Measurements from ENCODE around the gene IRAK1.
A peak's percentile ranks its signal among the peaks of the same experiment; 100 is the strongest.

IRAK1 gene

DNA sequence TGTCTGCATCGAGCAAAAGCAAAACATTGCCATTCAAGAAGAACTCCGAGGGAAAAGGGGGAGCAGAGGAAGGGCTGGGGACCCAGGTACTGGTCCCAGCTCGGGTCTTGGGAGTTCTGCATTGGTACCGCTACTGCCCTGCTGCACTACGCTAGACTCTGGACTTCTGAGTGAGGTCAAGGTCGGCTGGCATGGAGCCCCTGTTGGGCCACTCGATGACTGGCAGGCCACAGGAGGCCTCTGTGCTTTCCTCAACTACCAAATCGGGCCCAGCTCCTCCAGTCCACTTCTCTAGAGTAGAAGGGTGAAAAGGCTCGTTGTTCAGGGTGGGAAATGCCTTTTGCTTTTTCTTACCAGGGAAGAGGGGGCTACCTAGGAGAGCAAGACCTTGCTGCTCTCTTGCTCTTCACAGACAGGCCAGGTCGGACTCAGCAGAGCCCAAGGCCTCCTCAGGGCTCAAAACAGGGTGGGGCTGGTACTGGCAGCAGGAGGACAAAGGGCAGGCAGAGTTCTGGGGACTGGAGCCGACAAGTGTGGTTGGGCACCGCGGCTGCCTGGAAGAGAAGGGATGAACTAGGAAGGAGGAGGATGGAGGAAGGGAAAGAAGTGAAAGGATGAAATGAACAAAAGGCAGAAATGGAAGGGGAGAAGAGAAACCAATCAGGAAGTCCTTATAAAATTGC is 8.9 kb upstream of the IRAK1 start:
- H3K4me3 ChIP-seq: no peak overlapping the region
- no peak overlapping the region for H3K9ac ChIP-seq
- no peak overlapping the region for H3K27ac ChIP-seq
- no peak for TF ChIP-seq Cebpa-rat (IDR thresholded peaks at IDR 0.05)
- H3K36me3 ChIP-seq: peaks cover 32 to 65% (median 52%) of the 10 kb centered on the region in 11 experiments; a peak in 21 of 22 replicates
- H3K4me2 ChIP-seq: no peak overlapping the region
- H3K4me1 ChIP-seq: peaks cover 8 to 19% (median 12%) of the 10 kb centered on the region in 10 experiments; a peak in 19 of 20 replicates
- H3K9me3 ChIP-seq (replicated peaks in 1 of 11): no peaks in the 10 kb centered on the region
- peaks cover 99 to 100% (median 100%) of the 10 kb centered on the region in 11 experiments for H3K27me3 ChIP-seq
- peaks cover 19 to 99% (median 83%) of the 10 kb centered on the region in 11 experiments; a peak in 21 of 22 replicates for H4K20me1 ChIP-seq

- Histone ChIP-seq H3K27ac (no peak overlapping the region), H3K27me3 (peaks cover 99 to 100% (median 100%) of the 10 kb centered on the region in 11 experiments), H3K36me3 (peaks cover 32 to 65% (median 51%) of the 10 kb centered on the region in 11 experiments; a peak in 21 of 22 replicates), H3K4me1 (peaks cover 8 to 26% (median 15%) of the 10 kb centered on the region in 10 experiments), H4K20me1 (peaks cover 12 to 99% (median 82%) of the 10 kb centered on the region in 11 experiments; a peak in 21 of 22 replicates), H3K9ac (no peak overlapping the region), H3K9me3 (replicated peaks in 1 of 11) (no peaks in the 10 kb centered on the region), H3K4me3 (no peak overlapping the region), H3K4me2 (no peak overlapping the region)
- TF ChIP-seq Cebpa-rat (IDR thresholded peaks at IDR 0.05): no peak
Observed at GRCh38 chrX:154027986-154028385, 8.3 kb upstream of the IRAK1 start.

DNA sequence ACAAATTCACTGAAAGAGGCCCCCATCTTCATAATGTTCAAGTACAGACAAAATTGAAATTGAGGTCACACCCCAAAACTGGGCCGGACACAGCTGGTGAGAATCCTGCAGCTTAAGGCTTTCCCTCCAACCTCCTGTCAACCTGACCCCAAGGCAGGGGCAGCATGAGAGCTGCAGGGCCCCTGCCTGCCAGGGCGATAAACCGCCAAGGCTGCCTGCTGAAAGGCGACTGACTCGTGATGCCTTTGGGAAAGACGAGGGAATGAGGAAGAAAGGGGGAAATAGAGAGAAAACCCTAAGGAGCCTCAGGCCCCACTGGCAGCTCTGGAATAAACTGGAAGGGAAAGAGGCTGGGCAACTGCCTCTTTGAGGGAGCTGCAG is 7.3 kb upstream of the IRAK1 start:
- Histone ChIP-seq H3K4me2 (no peak overlapping the region), H3K4me1 (peaks cover 18 to 36% (median 24%) of the 10 kb centered on the region in 10 experiments), H3K4me3 (no peak overlapping the region), H3K9ac (no peak overlapping the region), H3K27ac (no peak overlapping the region), H4K20me1 (peaks cover 3 to 99% (median 82%) of the 10 kb centered on the region in 11 experiments; a peak in 20 of 22 replicates), H3K9me3 (replicated peaks in 1 of 11) (no peaks in the 10 kb centered on the region), H3K27me3 (peaks cover 99 to 100% (median 100%) of the 10 kb centered on the region in 11 experiments), H3K36me3 (peaks cover 26 to 55% (median 44%) of the 10 kb centered on the region in 11 experiments; a peak in 21 of 22 replicates)
- no peak for TF ChIP-seq Cebpa-rat (IDR thresholded peaks at IDR 0.05)

GRCh38 chrX:154026136-154027021 is 6.7 kb upstream of the IRAK1 start:
- Histone ChIP-seq H3K9me3 (replicated peaks in 1 of 11) (no peaks in the 10 kb centered on the region), H3K4me3 (no peak overlapping the region), H3K9ac (no peak overlapping the region), H4K20me1 (peaks cover 0 to 94% (median 77%) of the 10 kb centered on the region in 11 experiments; a peak in 20 of 22 replicates), H3K4me1 (peaks cover 20 to 42% (median 29%) of the 10 kb centered on the region in 10 experiments), H3K4me2 (no peak overlapping the region), H3K27me3 (peaks cover 99 to 100% (median 100%) of the 10 kb centered on the region in 11 experiments), H3K36me3 (peaks cover 20 to 49% (median 38%) of the 10 kb centered on the region in 11 experiments; a peak in 21 of 22 replicates), H3K27ac (no peak overlapping the region)
- no peak for TF ChIP-seq Cebpa-rat (IDR thresholded peaks at IDR 0.05)

GRCh38 chrX:154025230-154025629 is 5.5 kb upstream of the IRAK1 start:
- TF ChIP-seq Cebpa-rat (IDR thresholded peaks at IDR 0.05): no peak
- H3K36me3 ChIP-seq: peaks cover 13 to 37% (median 29%) of the 10 kb centered on the region in 11 experiments; a peak in 18 of 22 replicates
- H4K20me1 ChIP-seq: peaks cover 0 to 92% (median 79%) of the 10 kb centered on the region in 11 experiments; a peak in 20 of 22 replicates
- H3K4me1 ChIP-seq: peaks cover 30 to 50% (median 39%) of the 10 kb centered on the region in 10 experiments
- no peak overlapping the region for H3K4me3 ChIP-seq
- no peak overlapping the region; a peak in 1 of 22 replicates for H3K4me2 ChIP-seq
- peak overlapping the region in 3 of 11 experiments; percentile 5 to 16 (median 7); a peak in 1 of 22 replicates for H3K9ac ChIP-seq
- no peaks in the 10 kb centered on the region for H3K9me3 ChIP-seq (replicated peaks in 1 of 11)
- peaks cover 99 to 100% (median 100%) of the 10 kb centered on the region in 11 experiments for H3K27me3 ChIP-seq
- peak overlapping the region in 2 of 11 experiments; percentile 5 to 10; a peak in 1 of 22 replicates for H3K27ac ChIP-seq

DNA sequence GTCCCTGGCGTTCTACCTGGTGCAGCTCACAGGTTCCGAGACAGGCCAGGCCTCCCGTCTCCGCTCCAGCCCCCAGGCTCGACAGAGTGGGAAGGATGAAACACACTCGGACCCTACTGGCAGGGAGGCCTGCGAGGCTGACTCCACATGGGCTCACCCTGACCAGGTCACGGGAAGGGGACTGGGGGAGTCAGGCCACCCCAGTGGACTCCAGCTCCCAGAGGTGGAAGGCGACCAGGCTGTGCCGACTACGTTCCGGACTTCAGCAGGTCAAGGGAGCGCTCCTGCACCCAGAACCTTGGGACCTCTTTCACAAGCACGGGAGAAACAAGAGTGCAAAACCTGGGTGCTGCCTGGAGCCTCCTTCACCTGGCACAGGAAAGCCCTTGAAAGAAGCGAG is 4.6 kb upstream of the IRAK1 start:
- no peak for TF ChIP-seq Cebpa-rat (IDR thresholded peaks at IDR 0.05)
- Histone ChIP-seq H3K4me2 (0 out of 22 replicates have a peak overlapping the region, but pooled peaks of 1 of the 11 experiments have one; percentile 9), H3K4me1 (peaks cover 30 to 50% (median 39%) of the 10 kb centered on the region in 10 experiments), H3K27ac (no peak overlapping the region), H3K9me3 (replicated peaks in 1 of 11) (0 out of 22 replicates have a peak, but pooled peaks cover 0 to 2% (median 0%) of the 10 kb centered on the region in 11 experiments), H4K20me1 (peaks cover 0 to 84% (median 75%) of the 10 kb centered on the region in 11 experiments; a peak in 20 of 22 replicates), H3K36me3 (peaks cover 9 to 29% (median 24%) of the 10 kb centered on the region in 11 experiments; a peak in 17 of 22 replicates), H3K4me3 (no peak overlapping the region), H3K9ac (peak overlapping the region in 1 of 11 experiments; percentile 7; a peak in 3 of 22 replicates), H3K27me3 (peaks cover 91 to 96% (median 94%) of the 10 kb centered on the region in 11 experiments)

GRCh38 chrX:154023276-154024000 is 3.7 kb upstream of the IRAK1 start:
- H3K9me3 ChIP-seq (replicated peaks in 1 of 11): 0 out of 22 replicates have a peak, but pooled peaks cover 0 to 9% (median 0%) of the 10 kb centered on the region in 11 experiments
- peak overlapping the region in 10 of 11 experiments; percentile 15 to 88 (median 36); a peak in 15 of 22 replicates for H3K4me2 ChIP-seq
- peak overlapping the region in 2 of 11 experiments; percentile 18 to 27; a peak in 3 of 22 replicates for H3K27ac ChIP-seq
- peak overlapping the region in 3 of 11 experiments; percentile 6 to 21 (median 14); a peak in 3 of 22 replicates for H3K9ac ChIP-seq
- H4K20me1 ChIP-seq: peaks cover 0 to 81% (median 68%) of the 10 kb centered on the region in 11 experiments; a peak in 20 of 22 replicates
- no peak for TF ChIP-seq Cebpa-rat (IDR thresholded peaks at IDR 0.05)
- no peak overlapping the region for H3K4me3 ChIP-seq
- H3K27me3 ChIP-seq: peaks cover 83 to 96% (median 92%) of the 10 kb centered on the region in 11 experiments
- peaks cover 30 to 50% (median 39%) of the 10 kb centered on the region in 10 experiments for H3K4me1 ChIP-seq
- peaks cover 9 to 22% (median 17%) of the 10 kb centered on the region in 11 experiments; a peak in 17 of 22 replicates for H3K36me3 ChIP-seq
